Measurements from ENCODE around the gene TNS1. TPM values are rescaled to one million over a fixed set of nuclear protein-coding genes. Genes with fewer than 3 reads are reported as not detected.

TNS1 gene
- total and polyA plus RNA-seq, 9 of the 15 experiments (the other 6 are each of a cell fraction or from before 2014, with no cell fraction given): 0.13 to 2.7 (median 0.77) TPM

DNA sequence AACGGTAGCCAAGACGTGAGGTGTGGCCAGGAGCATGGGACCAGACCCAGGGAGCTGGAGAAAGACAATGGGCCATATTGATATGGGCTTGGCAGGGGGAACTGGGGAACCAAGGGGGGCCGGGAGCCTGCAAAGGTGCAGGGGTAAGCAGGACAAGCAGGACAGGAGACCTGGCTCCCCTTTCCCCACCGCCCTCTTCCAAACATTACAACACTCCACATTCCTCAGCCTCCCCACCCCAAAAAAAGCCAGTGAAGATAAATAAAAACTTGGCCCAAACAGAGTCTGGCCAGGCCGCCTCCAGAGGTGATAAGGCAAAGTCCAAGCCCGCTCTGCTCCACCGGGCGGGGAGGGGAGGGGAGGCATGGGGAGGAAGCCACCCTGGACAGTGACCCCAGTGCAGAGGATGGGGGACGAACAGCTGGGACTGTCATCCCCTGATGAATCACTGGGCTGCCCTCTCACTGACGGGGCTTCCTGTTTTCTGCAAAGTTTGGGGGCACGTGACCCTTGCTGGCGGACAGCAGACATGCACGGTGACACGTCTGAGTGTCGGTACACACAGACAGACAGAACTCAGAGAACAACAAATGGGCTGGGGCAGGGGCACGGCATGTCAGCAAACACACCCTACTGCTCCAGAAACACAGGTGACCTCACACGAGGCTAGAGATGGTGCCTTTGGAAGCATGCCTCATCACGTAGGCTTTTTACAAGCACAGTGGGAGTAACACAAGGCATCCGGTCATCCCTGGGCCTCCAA, 100.2 kb downstream of the TNS1 start (continued):
- TF ChIP-seq, protein P1, sequence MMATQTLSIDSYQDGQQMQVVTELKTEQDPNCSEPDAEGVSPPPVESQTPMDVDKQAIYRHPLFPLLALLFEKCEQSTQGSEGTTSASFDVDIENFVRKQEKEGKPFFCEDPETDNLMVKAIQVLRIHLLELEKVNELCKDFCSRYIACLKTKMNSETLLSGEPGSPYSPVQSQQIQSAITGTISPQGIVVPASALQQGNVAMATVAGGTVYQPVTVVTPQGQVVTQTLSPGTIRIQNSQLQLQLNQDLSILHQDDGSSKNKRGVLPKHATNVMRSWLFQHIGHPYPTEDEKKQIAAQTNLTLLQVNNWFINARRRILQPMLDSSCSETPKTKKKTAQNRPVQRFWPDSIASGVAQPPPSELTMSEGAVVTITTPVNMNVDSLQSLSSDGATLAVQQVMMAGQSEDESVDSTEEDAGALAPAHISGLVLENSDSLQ (IDR thresholded peaks at IDR 0.05): peak; percentile 53
- TF ChIP-seq BHLHE40 (IDR thresholded peaks at IDR 0.05; ENCODE audit: low read length): peak; percentile 94
- TF ChIP-seq, protein P2, sequence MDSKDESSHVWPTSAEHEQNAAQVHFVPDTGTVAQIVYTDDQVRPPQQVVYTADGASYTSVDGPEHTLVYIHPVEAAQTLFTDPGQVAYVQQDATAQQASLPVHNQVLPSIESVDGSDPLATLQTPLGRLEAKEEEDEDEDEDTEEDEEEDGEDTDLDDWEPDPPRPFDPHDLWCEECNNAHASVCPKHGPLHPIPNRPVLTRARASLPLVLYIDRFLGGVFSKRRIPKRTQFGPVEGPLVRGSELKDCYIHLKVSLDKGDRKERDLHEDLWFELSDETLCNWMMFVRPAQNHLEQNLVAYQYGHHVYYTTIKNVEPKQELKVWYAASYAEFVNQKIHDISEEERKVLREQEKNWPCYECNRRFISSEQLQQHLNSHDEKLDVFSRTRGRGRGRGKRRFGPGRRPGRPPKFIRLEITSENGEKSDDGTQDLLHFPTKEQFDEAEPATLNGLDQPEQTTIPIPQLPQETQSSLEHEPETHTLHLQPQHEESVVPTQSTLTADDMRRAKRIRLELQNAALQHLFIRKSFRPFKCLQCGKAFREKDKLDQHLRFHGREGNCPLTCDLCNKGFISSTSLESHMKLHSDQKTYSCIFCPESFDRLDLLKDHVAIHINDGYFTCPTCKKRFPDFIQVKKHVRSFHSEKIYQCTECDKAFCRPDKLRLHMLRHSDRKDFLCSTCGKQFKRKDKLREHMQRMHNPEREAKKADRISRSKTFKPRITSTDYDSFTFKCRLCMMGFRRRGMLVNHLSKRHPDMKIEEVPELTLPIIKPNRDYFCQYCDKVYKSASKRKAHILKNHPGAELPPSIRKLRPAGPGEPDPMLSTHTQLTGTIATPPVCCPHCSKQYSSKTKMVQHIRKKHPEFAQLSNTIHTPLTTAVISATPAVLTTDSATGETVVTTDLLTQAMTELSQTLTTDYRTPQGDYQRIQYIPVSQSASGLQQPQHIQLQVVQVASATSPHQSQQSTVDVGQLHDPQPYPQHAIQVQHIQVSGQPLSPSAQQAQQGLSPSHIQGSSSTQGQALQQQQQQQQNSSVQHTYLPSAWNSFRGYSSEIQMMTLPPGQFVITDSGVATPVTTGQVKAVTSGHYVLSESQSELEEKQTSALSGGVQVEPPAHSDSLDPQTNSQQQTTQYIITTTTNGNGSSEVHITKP (IDR thresholded peaks at IDR 0.05; ENCODE audit: partially characterized antibody): no peak
- TF ChIP-seq ZBTB1 (CRISPR knock-in tag; IDR thresholded peaks at IDR 0.05; ENCODE audit: borderline replicate concordance, low read depth): no peak
- TF ChIP-seq, protein P3, sequence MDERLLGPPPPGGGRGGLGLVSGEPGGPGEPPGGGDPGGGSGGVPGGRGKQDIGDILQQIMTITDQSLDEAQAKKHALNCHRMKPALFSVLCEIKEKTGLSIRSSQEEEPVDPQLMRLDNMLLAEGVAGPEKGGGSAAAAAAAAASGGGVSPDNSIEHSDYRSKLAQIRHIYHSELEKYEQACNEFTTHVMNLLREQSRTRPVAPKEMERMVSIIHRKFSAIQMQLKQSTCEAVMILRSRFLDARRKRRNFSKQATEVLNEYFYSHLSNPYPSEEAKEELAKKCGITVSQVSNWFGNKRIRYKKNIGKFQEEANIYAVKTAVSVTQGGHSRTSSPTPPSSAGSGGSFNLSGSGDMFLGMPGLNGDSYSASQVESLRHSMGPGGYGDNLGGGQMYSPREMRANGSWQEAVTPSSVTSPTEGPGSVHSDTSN (CRISPR knock-in tag; IDR thresholded peaks at IDR 0.05; ENCODE audit: low read depth): no peak
- TF ChIP-seq, protein P3 (tag; conservative IDR thresholded peaks at IDR 0.05; ENCODE audit: low read depth): peak; percentile 47
- TF ChIP-seq ZNF282 (CRISPR knock-in tag; IDR thresholded peaks at IDR 0.05): no peak
- TF ChIP-seq, protein P4, sequence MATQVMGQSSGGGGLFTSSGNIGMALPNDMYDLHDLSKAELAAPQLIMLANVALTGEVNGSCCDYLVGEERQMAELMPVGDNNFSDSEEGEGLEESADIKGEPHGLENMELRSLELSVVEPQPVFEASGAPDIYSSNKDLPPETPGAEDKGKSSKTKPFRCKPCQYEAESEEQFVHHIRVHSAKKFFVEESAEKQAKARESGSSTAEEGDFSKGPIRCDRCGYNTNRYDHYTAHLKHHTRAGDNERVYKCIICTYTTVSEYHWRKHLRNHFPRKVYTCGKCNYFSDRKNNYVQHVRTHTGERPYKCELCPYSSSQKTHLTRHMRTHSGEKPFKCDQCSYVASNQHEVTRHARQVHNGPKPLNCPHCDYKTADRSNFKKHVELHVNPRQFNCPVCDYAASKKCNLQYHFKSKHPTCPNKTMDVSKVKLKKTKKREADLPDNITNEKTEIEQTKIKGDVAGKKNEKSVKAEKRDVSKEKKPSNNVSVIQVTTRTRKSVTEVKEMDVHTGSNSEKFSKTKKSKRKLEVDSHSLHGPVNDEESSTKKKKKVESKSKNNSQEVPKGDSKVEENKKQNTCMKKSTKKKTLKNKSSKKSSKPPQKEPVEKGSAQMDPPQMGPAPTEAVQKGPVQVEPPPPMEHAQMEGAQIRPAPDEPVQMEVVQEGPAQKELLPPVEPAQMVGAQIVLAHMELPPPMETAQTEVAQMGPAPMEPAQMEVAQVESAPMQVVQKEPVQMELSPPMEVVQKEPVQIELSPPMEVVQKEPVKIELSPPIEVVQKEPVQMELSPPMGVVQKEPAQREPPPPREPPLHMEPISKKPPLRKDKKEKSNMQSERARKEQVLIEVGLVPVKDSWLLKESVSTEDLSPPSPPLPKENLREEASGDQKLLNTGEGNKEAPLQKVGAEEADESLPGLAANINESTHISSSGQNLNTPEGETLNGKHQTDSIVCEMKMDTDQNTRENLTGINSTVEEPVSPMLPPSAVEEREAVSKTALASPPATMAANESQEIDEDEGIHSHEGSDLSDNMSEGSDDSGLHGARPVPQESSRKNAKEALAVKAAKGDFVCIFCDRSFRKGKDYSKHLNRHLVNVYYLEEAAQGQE (IDR thresholded peaks at IDR 0.05; ENCODE audit: borderline replicate concordance): peak; percentile 46
- TF ChIP-seq, protein P4 (CRISPR knock-in tag; IDR thresholded peaks at IDR 0.05; ENCODE audit: low read depth): no peak
- TF ChIP-seq SRF (CRISPR knock-in tag; IDR thresholded peaks at IDR 0.05): peak in 1 of 2 experiments; percentile 74; a peak in 1 of 4 replicates
- no peak for TF ChIP-seq ZNF239 (CRISPR knock-in tag; IDR thresholded peaks at IDR 0.05)
- TF ChIP-seq ZC3H8 (IDR thresholded peaks at IDR 0.05): no peak

Data from K562 (cell line).